Measurements from ENCODE around the gene NR1H4.
"Not testable (repeated sequence)": the region's sequence is repeated elsewhere in the genome, so short reads cannot be mapped to it uniquely, and the experiment has no call there.

Gene NR1H4

DNA sequence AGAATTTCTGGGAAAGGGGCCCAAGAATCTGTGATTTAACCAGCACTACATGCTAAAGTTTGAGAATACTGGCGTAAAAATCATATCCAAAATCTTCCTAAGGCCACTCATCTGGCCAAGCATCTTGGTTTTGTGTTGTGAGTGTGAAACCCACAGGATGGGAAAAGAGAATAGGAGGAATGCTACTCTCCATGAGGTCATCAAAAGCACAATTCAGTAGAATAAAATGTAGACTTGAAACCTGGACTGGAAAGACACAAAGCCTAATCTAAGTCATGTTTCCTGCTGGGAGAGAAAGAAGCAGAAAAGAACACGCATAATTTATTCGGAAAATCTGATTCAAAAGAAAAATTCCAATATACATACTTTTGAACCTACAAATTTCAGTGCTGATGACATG lies 42.3 kb downstream of the NR1H4 start:
- no peak for DNase-seq (ENCODE audit: low read depth)

DNA sequence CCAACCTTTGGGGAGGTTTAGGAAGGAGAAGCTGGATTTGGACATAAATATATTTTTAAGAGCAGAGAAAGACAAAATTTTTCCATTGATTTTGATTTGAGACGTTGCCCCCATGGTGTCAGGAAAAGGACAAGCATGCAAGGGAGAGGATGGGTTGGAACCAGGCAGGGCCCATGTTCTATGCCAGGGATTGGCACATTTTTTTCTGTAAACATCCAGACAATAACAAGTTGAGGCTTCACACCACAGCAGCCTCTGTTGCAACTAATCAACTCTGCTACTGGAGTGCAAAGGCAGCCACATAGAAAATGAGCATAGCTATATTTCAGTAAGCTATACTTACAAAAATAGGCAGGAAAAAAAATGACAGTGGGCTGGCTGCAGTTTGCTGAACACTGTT lies 44.7 kb downstream of the NR1H4 start:
- no peak for DNase-seq (ENCODE audit: low read depth)

GRCh38 chr12:100520048-100520769 lies 46.5 kb downstream of the NR1H4 start:
- DNase-seq (ENCODE audit: low read depth): no peak

GRCh38 chr12:100521958-100522357 lies 48.3 kb downstream of the NR1H4 start:
- DNase-seq (ENCODE audit: low read depth): no peak

- no peak for DNase-seq (ENCODE audit: low read depth)
Measured at GRCh38 chr12:100528034-100528433, 54.4 kb downstream of the NR1H4 start.

GRCh38 chr12:100528471-100529127 lies 54.9 kb downstream of the NR1H4 start:
- no peak for DNase-seq (ENCODE audit: low read depth)

GRCh38 chr12:100529756-100530350 lies 56.2 kb downstream of the NR1H4 start:
- no peak for DNase-seq (ENCODE audit: low read depth)

DNA sequence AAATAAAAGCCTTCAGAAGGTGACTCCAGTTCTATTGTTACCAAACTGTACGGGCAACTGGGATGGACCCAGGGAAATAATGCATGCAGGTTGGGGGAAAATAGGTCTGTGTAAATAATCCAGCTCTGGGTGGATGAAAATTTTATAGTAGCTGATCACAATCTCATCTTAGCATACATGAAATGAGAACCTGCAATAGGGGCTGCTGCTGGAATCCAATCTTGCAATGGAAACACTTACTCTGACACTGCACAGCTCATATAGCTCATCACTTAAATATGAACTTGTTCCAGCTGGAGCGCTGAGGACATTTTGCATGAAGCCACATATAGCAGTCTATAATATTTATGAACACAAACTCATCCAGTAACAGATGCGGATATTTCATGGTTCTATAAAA lies 59.7 kb downstream of the NR1H4 start:
- no peak for DNase-seq (ENCODE audit: low read depth)

DNA sequence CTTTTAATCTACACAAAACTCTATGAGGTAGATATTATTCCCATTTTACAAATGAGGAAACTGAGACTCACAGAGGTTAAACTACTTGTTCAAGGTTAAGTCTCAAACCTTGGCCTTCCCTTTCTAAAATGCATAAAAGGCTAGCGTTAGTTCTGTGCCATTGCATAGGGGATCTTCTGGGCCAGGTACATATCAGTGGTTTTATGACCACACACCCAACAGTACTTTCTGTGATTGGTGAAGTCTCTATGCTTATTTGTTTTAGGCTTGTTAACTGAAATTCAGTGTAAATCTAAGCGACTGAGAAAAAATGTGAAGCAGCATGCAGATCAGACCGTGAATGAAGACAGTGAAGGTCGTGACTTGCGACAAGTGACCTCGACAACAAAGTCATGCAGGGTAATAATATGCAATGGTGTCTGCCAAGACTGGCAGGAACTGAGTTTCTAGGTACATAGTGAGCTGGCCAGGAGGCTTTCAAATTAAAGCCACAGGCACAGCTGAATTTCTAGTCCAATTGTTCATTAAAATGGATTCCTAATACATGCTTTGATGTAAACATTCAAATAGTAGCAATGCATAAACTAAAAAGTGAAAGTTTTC lies 61.1 kb downstream of the NR1H4 start:
- no peak for DNase-seq (ENCODE audit: low read depth)

DNA sequence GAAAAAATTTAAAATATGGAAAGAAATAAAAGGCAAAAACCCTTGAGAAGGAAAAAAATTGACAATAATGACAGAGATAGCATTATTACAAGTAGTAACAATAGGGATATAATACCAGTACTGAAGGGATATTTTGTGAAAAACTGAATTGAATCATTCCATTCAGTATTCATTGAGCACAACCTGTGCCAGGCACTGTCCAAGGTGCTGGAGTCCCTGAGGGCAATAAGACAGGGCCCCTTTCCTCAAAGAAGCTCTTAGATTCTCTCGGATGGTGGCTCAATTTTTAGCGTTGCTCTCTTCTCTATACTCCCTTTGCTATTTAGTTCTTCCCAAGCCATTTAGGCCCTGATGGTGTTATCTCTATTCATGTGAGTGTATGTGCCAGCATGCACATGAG lies 65.5 kb downstream of the NR1H4 start:
- peak; percentile 56 for DNase-seq (ENCODE audit: low read depth)

- peak; percentile 0 for DNase-seq (ENCODE audit: low read depth)
Measured at GRCh38 chr12:100544165-100544564, 70.5 kb downstream of the NR1H4 start.

GRCh38 chr12:100545092-100545491 lies 71.4 kb downstream of the NR1H4 start:
- DNase-seq (ENCODE audit: low read depth): peak; percentile 73

GRCh38 chr12:100553936-100554335 lies 80.3 kb downstream of the NR1H4 start:
- peak; percentile 13 for DNase-seq (ENCODE audit: low read depth)

GRCh38 chr12:100554608-100555077 lies 81.0 kb downstream of the NR1H4 start:
- peak; percentile 90 for DNase-seq (ENCODE audit: low read depth)

DNA sequence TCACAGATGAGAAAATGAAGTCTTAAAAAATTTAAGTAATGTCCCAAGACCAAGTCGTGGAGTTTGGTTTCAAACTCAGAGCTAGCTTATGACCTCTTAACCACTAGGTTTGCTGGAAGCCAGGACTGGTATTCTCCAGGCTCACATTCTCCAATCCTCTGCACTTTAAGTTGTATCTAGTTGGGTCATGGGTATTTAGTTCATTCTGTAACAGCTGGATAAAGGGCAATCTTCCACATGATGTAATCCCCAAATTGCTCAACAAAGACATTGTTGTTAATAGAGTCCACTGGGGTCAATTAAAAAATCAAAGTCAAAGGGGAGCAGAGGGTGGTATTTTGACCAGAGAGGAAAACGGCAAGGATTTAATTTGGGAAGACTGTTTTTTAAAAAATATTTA lies 82.1 kb downstream of the NR1H4 start:
- no peak for DNase-seq (ENCODE audit: low read depth)

GRCh38 chr12:100557357-100557756 lies 83.7 kb downstream of the NR1H4 start:
- DNase-seq (ENCODE audit: low read depth): no peak

GRCh38 chr12:100559261-100559660 lies 85.6 kb downstream of the NR1H4 start:
- not testable (repeated sequence) for DNase-seq (ENCODE audit: low read depth)

GRCh38 chr12:100564090-100564489 lies 90.4 kb downstream of the NR1H4 start:
- DNase-seq (ENCODE audit: low read depth): peak; percentile 15

DNA sequence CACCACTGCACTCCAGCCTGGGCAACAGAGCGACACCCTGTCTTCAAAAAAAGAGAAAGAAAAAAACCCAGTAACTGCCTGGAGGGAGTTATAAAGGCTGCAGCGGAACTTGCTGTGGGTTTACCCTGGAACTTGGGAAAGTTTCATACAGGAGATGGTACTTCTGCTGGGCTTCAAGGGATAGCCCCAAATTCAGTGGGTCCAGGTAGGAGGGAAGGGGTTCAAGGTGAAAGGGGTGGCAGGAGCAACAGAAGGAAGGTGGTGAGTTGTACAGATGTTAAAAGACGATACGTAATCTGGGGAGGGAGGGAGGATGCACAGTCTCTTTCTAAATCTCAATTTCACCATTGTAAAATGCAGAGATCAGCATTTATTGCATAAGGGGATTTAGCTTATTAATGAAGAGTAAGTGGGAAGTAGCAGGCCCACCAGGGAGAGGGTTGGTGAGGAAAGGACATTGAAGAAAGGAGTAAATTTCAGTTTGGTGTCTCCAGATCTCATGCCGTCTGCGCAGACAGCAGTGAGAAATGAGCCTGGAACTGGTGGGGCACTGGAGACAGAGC lies 91.3 kb downstream of the NR1H4 start:
- no peak for DNase-seq (ENCODE audit: low read depth)

- no peak for DNase-seq (ENCODE audit: low read depth)
Measured at GRCh38 chr12:100565987-100566545, 92.4 kb downstream of the NR1H4 start.

GRCh38 chr12:100566887-100567637 lies 93.4 kb downstream of the NR1H4 start:
- DNase-seq (ENCODE audit: low read depth): peak; percentile 14
